ENCODE data around the gene EEF2KMT. TPM values are rescaled to one million over a fixed set of nuclear protein-coding genes. Genes with fewer than 3 reads are reported as not detected.

Gene EEF2KMT
- total RNA-seq, 1 experiment from 2014 or later: 30.9 TPM

GRCh38 chr16:5069854-5070253 is 27.7 kb downstream of the EEF2KMT start:
- Histone ChIP-seq H3K27me3 (ENCODE audit: control insufficient read depth, insufficient read depth, low read length) (no peaks in the 10 kb centered on the region), H3K36me3 (replicated peaks; ENCODE audit: control insufficient read depth, insufficient read depth, low read length) (no peaks in the 10 kb centered on the region; the same call in 1 of the 2 replicates)
- peak; percentile 12 for DNase-seq

GRCh38 chr16:5069048-5069447 is 28.5 kb downstream of the EEF2KMT start:
- H3K27me3 ChIP-seq (ENCODE audit: control insufficient read depth, insufficient read depth, low read length): no peaks in the 10 kb centered on the region

More at GRCh38 chr16:5069854-5070253, 27.7 kb downstream of the EEF2KMT start:
- no peak overlapping the region for H3K4me3 ChIP-seq (ENCODE audit: insufficient read depth, low read depth, low read length)

GRCh38 chr16:5066511-5066910 is 31.1 kb downstream of the EEF2KMT start:
- Histone ChIP-seq H3K36me3 (replicated peaks; ENCODE audit: control insufficient read depth, insufficient read depth, low read length) (no peaks in the 10 kb centered on the region), H3K27me3 (ENCODE audit: control insufficient read depth, insufficient read depth, low read length) (no peaks in the 10 kb centered on the region)

More at GRCh38 chr16:5069048-5069447, 28.5 kb downstream of the EEF2KMT start:
- H3K36me3 ChIP-seq (replicated peaks; ENCODE audit: control insufficient read depth, insufficient read depth, low read length): no peaks in the 10 kb centered on the region; the same call in 1 of the 2 replicates
- no peak overlapping the region for H3K4me3 ChIP-seq (ENCODE audit: insufficient read depth, low read depth, low read length)
- DNase-seq: peak; percentile 5

GRCh38 chr16:5065813-5066212 is 31.8 kb downstream of the EEF2KMT start, which contains the start of gene C16orf89:
C16orf89 (minus strand) TSS chr16:5065956; CDS start chr16:5065908, 48 bp downstream.
- Histone ChIP-seq H3K27me3 (ENCODE audit: control insufficient read depth, insufficient read depth, low read length) (no peaks in the 10 kb centered on the region), H3K36me3 (replicated peaks; ENCODE audit: control insufficient read depth, insufficient read depth, low read length) (no peaks in the 10 kb centered on the region), H3K4me3 (ENCODE audit: insufficient read depth, low read depth, low read length) (no peak within 1 kb of the TSS)
- no peak for DNase-seq

More at GRCh38 chr16:5066511-5066910, 31.1 kb downstream of the EEF2KMT start:
- no peak for DNase-seq
- no peak overlapping the region for H3K4me3 ChIP-seq (ENCODE audit: insufficient read depth, low read depth, low read length)

GRCh38 chr16:5065326-5065725 is 32.3 kb downstream of the EEF2KMT start:
- Histone ChIP-seq H3K27me3 (ENCODE audit: control insufficient read depth, insufficient read depth, low read length) (no peaks in the 10 kb centered on the region), H3K4me3 (ENCODE audit: insufficient read depth, low read depth, low read length) (no peak overlapping the region), H3K36me3 (replicated peaks; ENCODE audit: control insufficient read depth, insufficient read depth, low read length) (no peaks in the 10 kb centered on the region)
- DNase-seq: no peak

- Histone ChIP-seq H3K4me3 (ENCODE audit: insufficient read depth, low read depth, low read length) (no peak overlapping the region), H3K27me3 (ENCODE audit: control insufficient read depth, insufficient read depth, low read length) (no peaks in the 10 kb centered on the region), H3K36me3 (replicated peaks; ENCODE audit: control insufficient read depth, insufficient read depth, low read length) (no peaks in the 10 kb centered on the region)
- DNase-seq: no peak
These were observed 32.7 kb downstream of the EEF2KMT start for GRCh38 chr16:5064915-5065314.

GRCh38 chr16:5062790-5063765 is 34.5 kb downstream of the EEF2KMT start:
- peak; percentile 48 for DNase-seq
- Histone ChIP-seq H3K36me3 (replicated peaks; ENCODE audit: control insufficient read depth, insufficient read depth, low read length) (no peaks in the 10 kb centered on the region), H3K4me3 (ENCODE audit: insufficient read depth, low read depth, low read length) (no peak overlapping the region), H3K27me3 (ENCODE audit: control insufficient read depth, insufficient read depth, low read length) (no peaks in the 10 kb centered on the region)

- Histone ChIP-seq H3K27me3 (ENCODE audit: control insufficient read depth, insufficient read depth, low read length) (no peaks in the 10 kb centered on the region), H3K4me3 (ENCODE audit: insufficient read depth, low read depth, low read length) (no peak overlapping the region), H3K36me3 (replicated peaks; ENCODE audit: control insufficient read depth, insufficient read depth, low read length) (no peaks in the 10 kb centered on the region)
- peak; percentile 35 for DNase-seq
These were observed 35.5 kb downstream of the EEF2KMT start for GRCh38 chr16:5062051-5062450.

- H3K4me3 ChIP-seq (ENCODE audit: insufficient read depth, low read depth, low read length): no peak overlapping the region
- H3K36me3 ChIP-seq (replicated peaks; ENCODE audit: control insufficient read depth, insufficient read depth, low read length): no peaks in the 10 kb centered on the region
- no peak for DNase-seq
- H3K27me3 ChIP-seq (ENCODE audit: control insufficient read depth, insufficient read depth, low read length): no peaks in the 10 kb centered on the region
These were observed 37.4 kb downstream of the EEF2KMT start for GRCh38 chr16:5060073-5060641.

- no peaks in the 10 kb centered on the region for H3K36me3 ChIP-seq (replicated peaks; ENCODE audit: control insufficient read depth, insufficient read depth, low read length)
- H3K27me3 ChIP-seq (ENCODE audit: control insufficient read depth, insufficient read depth, low read length): no peaks in the 10 kb centered on the region
- DNase-seq: peak; percentile 79
- H3K4me3 ChIP-seq (ENCODE audit: insufficient read depth, low read depth, low read length): no peak overlapping the region
These were observed 38.1 kb downstream of the EEF2KMT start for GRCh38 chr16:5059386-5060072.

GRCh38 chr16:5058476-5058875 is 39.1 kb downstream of the EEF2KMT start:
- peak; percentile 93 for DNase-seq
- no peak overlapping the region for H3K4me3 ChIP-seq (ENCODE audit: insufficient read depth, low read depth, low read length)
- H3K36me3 ChIP-seq (replicated peaks; ENCODE audit: control insufficient read depth, insufficient read depth, low read length): no peaks in the 10 kb centered on the region
- no peaks in the 10 kb centered on the region for H3K27me3 ChIP-seq (ENCODE audit: control insufficient read depth, insufficient read depth, low read length)

- Histone ChIP-seq H3K36me3 (replicated peaks; ENCODE audit: control insufficient read depth, insufficient read depth, low read length) (no peaks in the 10 kb centered on the region), H3K27me3 (ENCODE audit: control insufficient read depth, insufficient read depth, low read length) (no peaks in the 10 kb centered on the region)
- peak; percentile 91 for DNase-seq
These were observed 41.2 kb downstream of the EEF2KMT start for GRCh38 chr16:5056352-5056751.

GRCh38 chr16:5054876-5055865 is 42.4 kb downstream of the EEF2KMT start:
- H3K4me3 ChIP-seq (ENCODE audit: insufficient read depth, low read depth, low read length): no peak overlapping the region
- H3K27me3 ChIP-seq (ENCODE audit: control insufficient read depth, insufficient read depth, low read length): no peaks in the 10 kb centered on the region
- DNase-seq: no peak
- H3K36me3 ChIP-seq (replicated peaks; ENCODE audit: control insufficient read depth, insufficient read depth, low read length): no peaks in the 10 kb centered on the region

More at GRCh38 chr16:5056352-5056751, 41.2 kb downstream of the EEF2KMT start:
- H3K4me3 ChIP-seq (ENCODE audit: insufficient read depth, low read depth, low read length): no peak overlapping the region

Measured in H7 (cell line).